Measurements from ENCODE around the gene SYCE1.

DNA sequence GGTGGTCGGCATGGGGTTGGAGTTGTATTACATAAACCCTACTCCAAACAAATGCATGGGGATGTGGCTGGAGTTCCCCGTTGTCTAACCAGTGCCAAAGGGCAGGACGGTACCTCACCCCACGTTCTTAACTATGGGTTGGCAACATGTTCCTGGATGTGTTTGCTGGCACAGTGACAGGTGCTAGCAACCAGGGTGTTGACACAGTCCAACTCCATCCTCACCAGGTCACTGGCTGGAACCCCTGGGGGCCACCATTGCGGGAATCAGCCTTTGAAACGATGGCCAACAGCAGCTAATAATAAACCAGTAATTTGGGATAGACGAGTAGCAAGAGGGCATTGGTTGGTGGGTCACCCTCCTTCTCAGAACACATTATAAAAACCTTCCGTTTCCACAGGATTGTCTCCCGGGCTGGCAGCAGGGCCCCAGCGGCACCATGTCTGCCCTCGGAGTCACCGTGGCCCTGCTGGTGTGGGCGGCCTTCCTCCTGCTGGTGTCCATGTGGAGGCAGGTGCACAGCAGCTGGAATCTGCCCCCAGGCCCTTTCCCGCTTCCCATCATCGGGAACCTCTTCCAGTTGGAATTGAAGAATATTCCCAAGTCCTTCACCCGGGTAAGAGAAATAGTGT lies 38.3 kb downstream of the SYCE1 start, which contains the start of gene CYP2E1:
- TF ChIP-seq CTCF (IDR thresholded peaks at IDR 0.05): no peak
- TF ChIP-seq POLR2A (IDR thresholded peaks at IDR 0.05): no peak

Measured in suprapubic skin (tissue), 3 donors.